GM21526 (cell line): ENCODE measurements around the gene NRG2.

Experiments used
- ATAC-seq: cut with Tn5 transposase; IDR thresholded peaks from one replicate; pipeline ENCODE4 v1.9.1; 2021; ENCODE audit warnings: moderate library complexity; ENCODE audit not compliant: unreplicated experiment, low FRiP score

The NRG2 gene

DNA sequence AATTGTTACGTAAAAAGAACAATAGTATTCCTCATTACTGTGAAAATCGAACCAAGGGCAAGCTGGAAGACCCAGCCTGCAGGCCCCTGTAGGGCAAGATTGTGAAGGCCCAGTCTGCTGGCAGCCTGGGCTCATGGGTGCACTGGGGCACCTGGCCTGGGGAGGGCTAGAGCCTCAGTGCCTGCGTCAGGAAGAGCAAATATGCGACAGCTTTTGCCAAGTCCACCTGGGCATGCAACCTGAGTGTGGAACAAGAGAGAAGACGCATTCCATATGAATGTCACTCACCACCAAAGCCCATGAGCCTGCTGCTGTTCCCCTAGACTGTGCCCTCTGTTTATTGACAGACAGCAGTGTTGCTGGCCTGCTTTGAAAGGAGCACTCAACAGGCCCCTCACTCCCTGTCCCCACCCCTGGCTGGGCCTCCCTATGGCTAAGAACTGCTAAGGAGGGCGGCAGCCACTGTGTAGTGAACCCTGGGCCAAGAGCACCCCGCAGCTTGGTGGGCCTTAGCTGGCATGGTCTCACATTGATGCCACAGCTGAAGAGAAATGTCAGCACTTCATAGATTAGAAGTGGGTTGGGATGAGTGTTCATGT lies 219.2 kb downstream of the NRG2 start:
- no peak for ATAC-seq

DNA sequence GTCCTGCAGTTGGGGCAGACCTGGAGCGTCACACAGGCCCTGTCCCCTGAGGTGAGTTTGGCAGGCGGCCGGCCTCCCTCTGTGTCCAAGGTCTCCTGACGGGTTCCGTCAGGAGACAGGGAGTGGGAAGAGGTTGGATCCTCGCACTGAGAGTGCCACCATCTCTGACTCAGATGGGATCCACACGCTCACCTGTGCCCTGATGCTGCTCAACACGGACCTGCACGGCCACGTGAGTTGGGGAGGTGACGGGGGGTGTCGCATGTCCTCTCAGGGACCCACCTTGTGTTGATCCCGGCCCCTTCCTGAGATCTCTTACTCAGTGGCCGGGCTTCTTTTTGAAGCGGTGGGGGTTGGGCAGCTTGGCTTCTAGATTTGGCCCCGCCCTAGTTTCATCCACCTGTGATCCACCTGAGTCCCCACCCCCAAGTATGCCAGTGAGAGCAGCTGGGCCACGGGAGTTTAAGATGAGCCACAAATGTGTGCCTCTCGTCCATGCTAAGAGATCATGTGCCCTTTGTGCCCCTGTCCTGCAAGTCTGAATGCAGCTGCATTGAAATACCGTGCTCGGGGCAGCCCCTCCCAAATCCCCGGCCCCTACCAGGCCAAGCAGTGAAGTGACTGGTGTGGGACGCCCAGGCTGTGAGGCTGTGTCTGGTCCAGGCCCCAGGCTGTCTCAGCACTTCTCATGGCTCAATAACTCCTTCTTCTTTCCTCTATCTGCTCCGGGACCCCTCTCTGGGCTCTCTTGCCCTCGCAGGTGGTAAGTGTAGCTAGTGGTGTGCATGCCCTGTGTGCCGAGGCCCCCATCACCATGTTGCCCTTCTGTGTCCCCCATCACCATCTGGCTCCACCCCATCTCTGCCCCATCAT lies 220.3 kb downstream of the NRG2 start:
- no peak for ATAC-seq

DNA sequence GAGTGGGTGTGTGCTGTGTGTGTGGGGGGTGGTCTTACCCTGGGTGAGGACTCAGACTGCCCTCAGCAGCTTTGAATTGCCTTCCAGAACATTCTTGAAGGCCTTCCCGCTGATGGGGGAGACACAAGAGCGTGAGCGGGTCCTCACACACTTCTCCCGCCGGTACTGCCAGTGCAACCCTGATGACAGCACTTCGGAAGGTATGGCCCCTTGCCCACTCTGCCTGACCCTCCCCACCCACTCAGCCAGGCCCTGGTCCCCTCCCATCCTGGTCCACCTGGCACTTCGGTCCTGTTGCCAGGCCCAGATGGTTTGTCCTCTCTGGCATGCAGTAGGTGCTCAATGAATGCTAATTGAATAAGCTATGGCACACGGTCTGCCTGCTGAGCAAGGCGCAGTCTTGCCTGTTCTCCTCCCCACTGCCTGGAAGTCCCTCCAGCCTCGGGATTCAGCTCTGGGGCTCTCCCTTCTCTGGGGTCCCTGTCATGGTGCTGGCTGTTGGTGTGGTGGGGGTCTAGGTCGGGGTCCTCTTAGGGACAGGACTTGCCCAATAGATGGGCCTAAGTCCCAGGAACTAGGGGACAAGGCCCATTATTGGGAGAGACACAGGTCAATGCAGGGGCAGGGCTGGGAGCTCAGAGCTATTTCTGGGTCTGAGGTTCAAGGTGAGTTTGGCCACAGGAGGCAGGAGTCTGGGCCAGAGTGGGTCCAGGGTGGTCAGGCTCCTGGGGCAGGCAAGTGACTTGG lies 221.1 kb downstream of the NRG2 start:
- no peak for ATAC-seq

DNA sequence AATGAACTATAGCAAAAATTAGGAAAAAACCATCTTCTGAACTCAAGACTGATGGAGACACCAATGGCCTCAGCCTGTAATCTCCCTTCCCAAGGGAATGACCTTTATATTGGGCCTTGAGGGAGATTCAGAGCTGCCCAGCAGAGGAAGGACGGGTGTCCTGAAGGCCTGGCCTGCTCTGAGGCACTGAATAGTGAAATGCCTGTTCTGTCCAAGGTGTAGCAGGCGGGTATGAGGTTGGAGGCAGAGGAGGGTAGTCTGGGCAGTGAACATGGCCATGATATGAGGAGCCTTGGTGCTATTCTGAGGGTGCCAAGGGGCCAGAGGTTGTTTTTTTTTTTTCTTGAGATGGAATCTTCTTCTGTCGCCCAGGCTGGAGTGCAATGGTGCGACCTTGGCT lies 222.5 kb downstream of the NRG2 start:
- ATAC-seq = no peak

DNA sequence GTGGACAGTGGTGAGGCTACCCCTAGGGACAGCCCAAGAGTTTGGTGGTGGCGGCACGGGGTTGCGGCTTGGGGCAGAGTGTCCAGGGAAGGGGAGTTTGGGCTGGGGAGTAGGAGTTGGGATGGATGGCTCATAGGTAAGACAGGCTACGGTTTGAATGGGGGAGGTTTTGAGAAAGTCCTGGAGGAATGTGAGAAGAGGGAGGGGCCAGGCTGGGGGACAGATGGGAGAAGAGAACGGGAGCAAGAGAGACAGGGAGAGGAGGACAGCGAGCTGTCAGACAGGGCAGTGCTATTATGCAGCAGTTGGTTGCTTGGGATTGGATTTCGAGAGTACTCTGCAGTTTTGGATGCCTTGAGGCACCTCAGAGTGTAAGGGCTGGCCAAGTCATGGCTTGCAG lies 223.0 kb downstream of the NRG2 start:
- no peak for ATAC-seq

DNA sequence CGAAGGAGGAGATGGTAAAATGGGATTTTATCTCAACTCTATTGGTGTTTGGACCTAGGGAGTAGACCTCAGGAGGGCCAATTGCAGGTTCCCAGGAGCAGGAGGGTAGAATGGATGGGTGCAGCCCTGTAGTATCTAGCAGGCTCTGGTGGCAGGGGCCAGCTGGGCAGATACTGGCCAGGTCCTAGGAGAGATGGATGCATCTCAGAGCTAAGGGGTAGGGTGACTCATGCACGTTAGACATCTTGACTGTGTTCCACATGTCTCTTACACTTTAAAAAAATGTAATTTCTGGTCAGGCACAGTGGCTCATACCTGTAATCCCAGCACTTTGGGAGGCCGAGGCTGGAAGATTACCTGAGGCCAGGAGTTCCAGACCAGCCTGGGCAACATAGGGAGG lies 225.1 kb downstream of the NRG2 start:
- ATAC-seq = no peak

DNA sequence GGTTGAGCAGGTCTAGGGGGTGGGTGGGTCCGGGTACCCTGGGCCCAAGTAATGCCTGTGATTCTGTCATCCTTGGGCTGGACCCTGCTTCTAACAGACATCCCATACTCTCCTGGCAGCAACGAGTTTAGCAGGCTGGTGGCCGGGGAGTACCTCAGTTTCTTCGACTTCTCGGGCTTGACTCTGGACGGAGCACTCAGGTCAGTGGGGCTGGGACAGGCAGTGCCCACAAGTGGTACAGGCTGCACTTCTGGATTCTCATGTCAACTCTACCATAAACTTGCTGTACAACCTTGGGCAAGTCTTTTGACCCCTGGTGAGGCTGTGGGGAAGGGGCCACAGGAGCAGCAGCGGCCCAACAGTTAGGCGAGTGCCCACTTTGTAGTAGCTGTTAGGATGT lies 225.7 kb downstream of the NRG2 start:
- ATAC-seq = no peak

DNA sequence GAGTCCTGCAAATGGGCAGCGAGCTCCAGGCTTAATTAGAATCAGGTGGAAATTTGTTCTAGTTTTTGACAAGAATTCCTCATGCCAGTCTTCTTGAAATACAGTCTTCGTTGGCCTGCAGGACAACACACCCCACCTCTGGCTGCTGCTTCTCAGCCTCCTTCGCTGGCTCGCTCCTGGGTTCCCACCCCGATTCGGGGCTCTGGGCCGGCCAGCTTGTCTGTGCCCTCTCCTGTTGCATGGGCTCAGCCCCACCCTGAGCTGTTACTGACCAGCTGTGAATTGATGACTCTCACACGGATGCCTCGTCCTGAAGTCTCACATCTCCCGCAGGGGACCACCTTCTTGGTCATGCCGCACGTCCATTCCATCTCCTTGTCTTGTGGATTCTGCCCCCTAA lies 226.5 kb downstream of the NRG2 start:
- no peak for ATAC-seq

DNA sequence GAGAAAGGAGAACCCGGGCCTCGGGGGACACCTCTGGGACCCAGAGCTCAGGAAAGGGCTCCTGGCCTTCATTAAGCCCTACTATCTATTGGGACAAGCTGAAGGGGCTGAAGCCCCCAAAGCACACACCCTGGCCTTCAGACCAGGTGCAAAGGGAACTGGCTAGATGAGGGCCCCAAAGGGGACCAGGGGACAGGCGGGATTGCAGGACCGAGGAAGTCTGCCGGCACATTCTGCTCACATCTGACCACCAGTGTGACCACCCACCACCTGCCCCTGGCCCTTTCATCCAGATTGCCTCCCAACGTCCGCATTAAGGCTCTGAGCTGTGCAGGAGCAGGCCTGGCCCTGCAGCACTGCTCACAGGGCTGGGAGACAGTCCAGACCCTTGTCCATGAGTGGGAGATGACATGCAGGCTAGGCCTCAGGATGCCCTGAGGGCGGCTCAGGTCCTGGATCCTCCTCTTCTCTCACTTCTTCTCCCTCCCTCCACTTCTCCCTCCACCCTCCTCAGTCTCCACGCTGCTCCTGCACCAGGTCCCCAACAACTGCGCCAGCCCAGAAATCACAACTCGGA lies 228.3 kb downstream of the NRG2 start:
- no peak for ATAC-seq

DNA sequence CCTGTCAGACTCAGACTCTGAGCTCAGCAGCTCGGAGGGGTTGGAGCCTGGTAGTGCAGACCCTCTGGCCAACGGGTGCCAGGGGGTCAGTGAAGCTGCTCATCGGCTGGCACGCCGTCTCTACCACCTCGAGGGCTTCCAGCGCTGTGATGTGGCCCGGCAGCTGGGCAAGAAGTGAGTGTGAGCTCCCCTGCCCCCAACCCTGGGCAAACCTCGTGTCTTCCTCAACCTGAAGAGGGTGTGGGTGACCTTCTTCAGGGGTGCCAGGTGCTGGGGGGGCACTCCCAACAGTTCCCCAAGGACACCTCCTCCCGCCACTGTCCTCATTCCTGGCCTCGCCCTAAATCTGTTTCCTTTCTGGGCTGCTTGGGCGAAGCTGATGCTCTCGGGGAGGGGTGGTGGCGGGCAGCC lies 228.9 kb downstream of the NRG2 start:
- no peak for ATAC-seq

DNA sequence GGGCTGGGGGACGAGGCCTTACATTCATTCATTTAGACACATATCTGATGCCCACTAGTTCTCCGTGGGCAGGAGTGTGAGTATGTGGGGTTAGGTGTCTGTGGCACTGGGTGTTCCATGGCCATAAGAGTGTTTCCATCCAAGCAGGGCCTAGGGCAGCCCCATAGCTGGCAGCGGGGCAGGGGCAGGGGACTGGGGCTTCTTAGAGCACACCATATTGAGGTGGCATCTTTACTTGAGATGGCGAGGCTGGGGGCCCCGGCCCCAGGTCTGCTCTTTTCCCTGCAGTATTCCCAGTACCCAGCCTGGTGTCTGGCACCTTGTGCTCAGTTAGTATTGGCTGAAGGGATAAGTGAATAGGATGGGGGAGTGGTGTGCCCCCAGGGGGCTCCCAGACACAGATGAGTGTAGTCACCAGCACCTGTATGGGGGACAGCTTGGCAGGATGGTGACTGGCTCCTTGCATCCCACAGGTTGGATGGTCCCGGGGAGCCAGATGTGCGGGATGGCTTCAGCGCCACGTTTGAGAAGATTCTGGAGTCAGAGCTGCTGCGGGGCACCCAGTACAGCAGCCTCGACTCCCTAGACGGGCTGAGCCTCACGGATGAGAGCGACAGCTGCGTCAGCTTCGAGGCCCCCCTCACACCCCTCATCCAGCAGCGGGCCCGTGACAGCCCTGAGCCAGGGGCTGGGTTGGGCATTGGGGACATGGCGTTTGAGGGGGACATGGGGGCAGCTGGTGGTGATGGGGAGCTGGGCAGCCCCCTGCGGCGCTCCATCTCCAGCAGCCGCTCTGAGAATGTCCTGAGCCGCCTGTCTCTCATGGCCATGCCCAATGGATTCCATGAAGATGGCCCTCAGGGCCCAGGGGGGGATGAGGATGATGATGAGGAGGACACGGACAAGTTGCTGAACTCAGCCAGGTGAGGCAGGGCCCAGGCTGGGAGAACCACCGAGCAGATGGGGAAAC lies 230.0 kb downstream of the NRG2 start:
- ATAC-seq = no peak

DNA sequence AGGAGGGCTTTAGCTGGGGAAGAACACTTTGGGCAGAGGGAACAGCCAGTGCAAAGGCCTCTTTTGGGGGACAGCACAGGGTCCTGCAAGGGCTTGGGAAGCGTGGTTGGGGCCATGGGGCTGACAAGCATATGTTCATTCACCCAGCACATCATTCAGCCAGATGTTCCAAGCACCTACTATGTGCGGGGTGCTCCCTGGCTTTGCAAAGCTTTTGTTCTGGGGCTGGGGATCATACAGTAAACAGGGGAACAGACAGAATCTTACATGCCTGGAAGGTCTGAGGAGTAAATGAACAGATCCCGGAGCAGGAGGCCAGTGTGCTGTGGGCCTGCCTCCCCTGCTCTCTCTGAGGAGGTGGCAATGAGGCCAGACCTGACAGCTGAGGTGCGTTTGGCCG lies 230.8 kb downstream of the NRG2 start:
- ATAC-seq = no peak

DNA sequence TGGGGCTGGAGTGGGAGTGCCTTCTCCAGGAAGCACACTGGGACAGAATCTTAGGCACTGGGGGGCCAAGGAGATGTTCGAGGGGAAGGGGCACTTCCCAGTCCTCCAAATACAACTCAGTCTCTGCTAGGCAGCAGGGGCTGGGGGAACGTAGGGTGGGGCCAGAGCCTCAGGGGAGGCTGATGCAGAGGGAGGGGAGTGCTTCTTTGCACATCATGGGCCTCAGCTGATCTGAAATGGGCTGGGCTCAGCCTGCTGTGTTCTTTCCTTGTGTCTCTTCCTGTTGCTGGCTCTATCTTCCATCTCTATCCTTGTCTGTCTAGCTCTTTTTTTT lies 231.9 kb downstream of the NRG2 start:
- ATAC-seq = no peak

DNA sequence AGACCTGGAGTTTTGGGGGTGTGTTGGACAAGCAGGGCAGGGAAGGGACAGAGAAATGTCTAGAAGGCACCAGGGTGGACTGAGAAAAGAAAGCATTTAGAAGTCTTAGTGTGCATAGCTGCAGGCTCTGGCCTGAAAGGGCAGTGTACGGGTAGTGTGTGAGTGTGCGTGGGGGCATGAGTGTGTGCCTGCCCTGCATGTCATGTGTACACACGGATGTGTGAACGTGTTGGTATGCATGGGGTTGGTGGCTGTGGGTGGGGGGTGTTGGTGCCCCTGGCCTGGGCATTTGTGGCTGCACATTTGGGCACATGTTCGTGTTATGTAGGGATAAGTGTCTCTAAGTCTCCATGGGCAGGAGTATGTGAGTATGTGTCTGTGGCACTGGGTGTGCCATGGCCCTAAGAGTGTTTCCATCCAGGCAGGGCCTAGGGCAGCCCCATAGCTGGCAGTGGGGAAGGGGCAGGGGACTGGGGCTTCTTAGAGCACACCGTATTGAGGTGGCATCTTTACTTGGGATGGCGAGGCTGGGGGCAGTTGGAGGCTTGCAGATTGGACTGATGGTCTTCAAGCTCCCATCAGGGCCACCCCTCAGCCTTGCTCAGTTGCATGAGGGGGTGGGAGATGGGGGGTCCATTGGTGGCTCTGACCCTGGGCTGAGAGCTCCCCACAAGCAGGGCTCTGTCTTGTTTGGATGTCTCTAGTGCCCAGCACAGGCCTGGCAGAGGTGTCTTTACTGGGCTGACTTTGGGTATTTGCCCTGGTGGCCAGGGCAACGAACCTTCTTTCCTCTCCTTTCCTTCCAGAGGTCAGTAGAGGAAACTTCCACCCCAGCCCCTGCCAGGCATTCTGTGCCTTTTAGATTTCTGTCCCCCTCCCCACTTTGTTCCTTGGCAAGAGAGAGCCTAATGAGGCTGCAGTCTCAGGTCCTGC lies 232.5 kb downstream of the NRG2 start:
- no peak for ATAC-seq

DNA sequence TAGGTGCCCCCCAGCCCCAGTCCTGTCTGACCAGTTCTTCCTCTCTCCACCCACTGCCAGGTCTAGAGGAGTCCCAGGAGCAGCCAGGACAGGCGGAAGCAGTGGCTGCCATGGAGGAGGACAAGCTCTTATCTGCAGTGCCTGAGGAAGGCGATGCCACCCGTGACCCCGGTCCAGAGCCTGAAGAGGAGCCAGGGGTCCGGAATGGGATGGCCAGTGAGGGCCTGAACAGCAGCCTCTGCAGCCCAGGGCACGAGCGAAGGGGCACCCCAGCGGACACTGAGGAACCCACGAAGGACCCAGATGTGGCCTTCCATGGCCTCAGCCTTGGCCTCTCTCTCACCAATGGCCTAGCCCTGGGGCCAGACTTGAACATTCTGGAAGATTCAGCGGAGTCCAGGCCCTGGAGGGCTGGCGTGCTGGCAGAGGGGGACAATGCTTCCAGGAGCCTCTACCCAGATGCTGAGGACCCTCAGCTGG lies 233.7 kb downstream of the NRG2 start:
- no peak for ATAC-seq

DNA sequence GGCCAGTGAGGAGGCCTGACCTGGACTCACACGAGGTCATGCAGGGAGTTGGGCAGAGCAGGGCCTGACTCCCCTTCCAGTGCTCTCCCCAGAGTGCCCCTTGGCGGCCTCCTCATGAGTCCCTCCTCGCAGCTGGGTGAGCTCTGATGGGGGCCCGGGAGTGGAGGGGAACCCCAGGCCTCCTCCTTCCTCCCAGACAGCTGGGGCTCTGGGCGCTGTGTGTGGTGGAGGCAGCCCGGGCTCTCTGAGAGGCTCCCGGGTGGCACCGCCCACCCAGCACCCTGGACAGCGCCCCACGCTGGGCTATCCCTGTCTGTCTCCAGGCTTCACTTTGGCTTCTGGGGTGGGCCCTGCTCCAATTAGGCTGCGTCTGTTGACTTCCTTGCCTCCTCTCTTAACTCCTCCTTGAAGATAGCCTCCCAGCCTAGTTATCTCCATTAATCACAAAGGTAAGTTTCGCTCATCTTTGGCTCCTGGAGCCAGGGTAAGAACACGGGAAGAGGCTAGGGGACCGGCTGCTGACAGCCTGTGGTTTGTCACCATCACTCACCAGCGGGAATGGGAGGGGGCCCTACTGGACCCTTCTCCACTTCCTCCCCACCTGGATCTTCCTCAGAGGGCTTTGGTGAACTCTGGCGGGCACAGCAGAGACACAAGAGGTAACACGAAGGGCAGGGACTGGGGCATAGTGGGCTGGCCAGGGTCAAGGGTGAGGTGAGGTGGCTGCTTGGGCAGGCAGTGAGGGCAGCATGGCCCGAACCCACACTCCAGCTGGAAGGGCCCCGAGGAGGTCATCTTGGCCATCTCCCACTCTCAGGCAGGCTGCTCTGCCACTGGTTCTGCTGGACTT lies 234.4 kb downstream of the NRG2 start:
- ATAC-seq = no peak

DNA sequence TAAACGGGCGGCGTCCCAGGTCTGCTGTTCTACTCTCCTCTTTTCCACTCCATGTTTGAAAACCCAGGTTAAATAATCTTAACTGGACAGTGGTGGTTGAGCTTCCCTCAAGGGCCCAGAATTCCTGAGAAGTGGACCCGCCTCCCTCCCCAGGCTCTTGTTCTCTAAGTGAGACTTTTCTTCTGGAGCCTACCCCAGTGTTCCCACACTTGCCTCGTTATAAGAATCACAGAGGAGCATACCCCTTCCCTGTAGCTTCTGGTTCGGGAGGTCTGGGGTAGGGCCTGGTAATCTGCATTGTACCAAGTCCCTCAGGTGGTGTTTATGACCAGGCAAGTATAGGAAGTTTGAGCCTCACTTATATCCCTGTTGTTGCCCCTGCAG lies 235.5 kb downstream of the NRG2 start:
- no peak for ATAC-seq
